Naive thymus-derived CD8-positive, alpha-beta T cell (primary cell): ENCODE measurements around the gene ITFG2. TPM values are rescaled to one million over a fixed set of nuclear protein-coding genes. Genes with fewer than 3 reads are reported as not detected.
A peak's percentile ranks its signal among the peaks of the same experiment; 100 is the strongest.

Experiments
- ATAC-seq, 2 donors: fragments of 150-1000 bp; cut with Tn5 transposase in 1 of 2; sonication (Bioruptor Pico), chemical (Tn5 transposase) in 1 of 2; 1 replicate in 1 of 2; 2 replicates in 1 of 2; pipeline ENCODE4 v1.10.0; 2021; ENCODE audit warnings: mild to moderate bottlenecking in 2 of 2, moderate library complexity in 2 of 2
- POLR2A ChIA-PET: fragments of 350-600 bp; sonication (Branson Sonifier 250); formaldehyde crosslinking; loops from one replicate; lab custom pipeline; 2021; ENCODE audit warnings: antibody characterized with exemption; lab: Charles Lee
- DNase-seq, 10 donors: peaks; one replicate each; pipeline versions ENCODE4 v3.0.0 to v3.0.0-alpha.2; 2020 to 2022
- H3K27ac Mint-ChIP-seq, 10 donors: one replicate each; pipeline ENCODE4 v1.8.0; 2020 to 2022; ENCODE audit warnings: mild to moderate bottlenecking in 10 of 10, mixed read lengths in 10 of 10, moderate library complexity in 4 of 10, inconsistent platforms in 1 of 10
- H3K27me3 Mint-ChIP-seq, 5 donors: one replicate each; pipeline ENCODE4 v1.8.0; 2021 to 2022; ENCODE audit warnings: mixed read lengths in 5 of 5
- H3K36me3 Mint-ChIP-seq, 3 donors: one replicate each; pipeline ENCODE4 v1.8.0; 2020 to 2022; ENCODE audit warnings: mixed read lengths in 3 of 3, mild to moderate bottlenecking in 2 of 3, inconsistent platforms in 1 of 3
- H3K4me1 Mint-ChIP-seq, 4 donors: one replicate each; pipeline ENCODE4 v1.8.0; 2021 to 2022; ENCODE audit warnings: mixed read lengths in 4 of 4
- H3K4me3 Mint-ChIP-seq, 10 donors: one replicate each; pipeline ENCODE4 v1.8.0; 2020 to 2022; ENCODE audit warnings: mild to moderate bottlenecking in 10 of 10, mixed read lengths in 10 of 10, moderate library complexity in 6 of 10, inconsistent platforms in 1 of 10
- H3K9me3 Mint-ChIP-seq, 9 donors: one replicate each; pipeline ENCODE4 v1.8.0; 2020 to 2022; ENCODE audit warnings: mixed read lengths in 9 of 9, mild to moderate bottlenecking in 3 of 9, inconsistent platforms in 1 of 9, moderate library complexity in 1 of 9
- polyA plus RNA-seq, 3 donors: library from polyadenylated mRNA; unstranded; fragments of 300-500 nt; fragmentation: Illumina TruSeq; gene quantifications; one replicate each; pipeline ENCODE4 v1.2.3, GENCODE V29; 2021
- total RNA-seq, 8 experiments: library from RNA in 2 of 8; stranded (reverse) in 2 of 8; gene quantifications; one replicate each; pipeline ENCODE4 v1.2.3 and lab custom pipeline; 2021 to 2026

Gene ITFG2
- total and polyA plus RNA-seq, 5 experiments from 2014 or later = 50.2 to 151 (median 59.2) TPM

GRCh38 chr12:2797721-2798418 is 14.6 kb upstream of the ITFG2 start:
- POLR2A ChIA-PET = interaction anchor here (5.5 to 6.2 kb wide), 2 partner anchors 14 to 105 kb away, joined by 51 to 94 read pairs; partner anchors contain the start of gene ITFG2
- DNase-seq = no peak
- H3K27me3 Mint-ChIP-seq = no peaks in the 10 kb centered on the region
- H3K36me3 Mint-ChIP-seq = peaks cover 5 to 60% (median 10%) of the 10 kb centered on the region in 3 donors
- H3K4me1 Mint-ChIP-seq = peaks cover 11 to 30% (median 20%) of the 10 kb centered on the region in 4 donors
- peak overlapping the region in 6 of 10 donors; percentile 90 to 96 (median 92) for H3K4me3 Mint-ChIP-seq
- H3K9me3 Mint-ChIP-seq = no peaks in the 10 kb centered on the region
- ATAC-seq = no peak
- peak overlapping the region in 6 of 10 donors; percentile 10 to 83 (median 52) for H3K27ac Mint-ChIP-seq

- no peak for ATAC-seq
- Mint-ChIP-seq H3K27me3 (no peaks in the 10 kb centered on the region), H3K4me3 (no peak overlapping the region), H3K27ac (peak overlapping the region in 3 of 10 donors; percentile 17 to 80 (median 29)), H3K36me3 (peaks cover 5 to 81% (median 10%) of the 10 kb centered on the region in 3 donors), H3K4me1 (peaks cover 11 to 26% (median 17%) of the 10 kb centered on the region in 4 donors), H3K9me3 (no peaks in the 10 kb centered on the region)
- no peak for DNase-seq
- POLR2A ChIA-PET = interaction anchor here (1.1 to 1.5 kb wide), 2 partner anchors 12 to 109 kb away, joined by 5 to 6 read pairs; partner anchors contain the start of gene ITFG2
These were observed 12.4 kb upstream of the ITFG2 start for GRCh38 chr12:2800046-2800570.

- ATAC-seq (no peak), DNase-seq (no peak)
- Mint-ChIP-seq H3K9me3 (no peaks in the 10 kb centered on the region), H3K36me3 (peaks cover 5 to 91% (median 10%) of the 10 kb centered on the region in 3 donors), H3K27ac (peak overlapping the region in 2 of 10 donors; percentile 36 to 71), H3K27me3 (no peaks in the 10 kb centered on the region), H3K4me3 (no peak overlapping the region), H3K4me1 (peaks cover 9 to 23% (median 14%) of the 10 kb centered on the region in 4 donors)
- POLR2A ChIA-PET = no interaction called here
These were observed 11.3 kb upstream of the ITFG2 start for GRCh38 chr12:2801044-2801783.

- Mint-ChIP-seq H3K4me3 (no peak overlapping the region), H3K36me3 (peaks cover under 1 to 80% (median 10%) of the 10 kb centered on the region in 3 donors), H3K4me1 (peaks cover 0 to 3% (median under 1%) of the 10 kb centered on the region in 4 donors), H3K9me3 (no peaks in the 10 kb centered on the region), H3K27me3 (no peaks in the 10 kb centered on the region), H3K27ac (peak overlapping the region in 4 of 10 donors; percentile 8 to 37 (median 20))
- POLR2A ChIA-PET = interaction anchor here (0.7 to 0.8 kb wide), 2 partner anchors 8 to 9 kb away, joined by 3 read pairs; no protein-coding TSS in a partner anchor
- ATAC-seq (no peak), DNase-seq (no peak)
These were observed 8.7 kb upstream of the ITFG2 start for GRCh38 chr12:2803635-2804392.

- no peak overlapping the region for H3K4me3 Mint-ChIP-seq
- H3K27me3 Mint-ChIP-seq = no peaks in the 10 kb centered on the region
- DNase-seq = no peak
- peaks cover 0 to 3% (median 0%) of the 10 kb centered on the region in 4 donors for H3K4me1 Mint-ChIP-seq
- POLR2A ChIA-PET = interaction anchor here (0.7 to 0.8 kb wide), 2 partner anchors 8 to 9 kb away, joined by 3 read pairs; no protein-coding TSS in a partner anchor
- H3K36me3 Mint-ChIP-seq = peaks cover 0 to 72% (median 10%) of the 10 kb centered on the region in 3 donors
- ATAC-seq = no peak
- H3K9me3 Mint-ChIP-seq = no peaks in the 10 kb centered on the region
- H3K27ac Mint-ChIP-seq = peak overlapping the region in 5 of 10 donors; percentile 8 to 67 (median 25)
These were observed 7.9 kb upstream of the ITFG2 start for GRCh38 chr12:2804393-2805142.

GRCh38 chr12:2805143-2805520 is 7.3 kb upstream of the ITFG2 start:
- Mint-ChIP-seq H3K27ac (peak overlapping the region in 8 of 10 donors; percentile 8 to 67 (median 42)), H3K9me3 (no peaks in the 10 kb centered on the region), H3K36me3 (peaks cover 0 to 67% (median 9%) of the 10 kb centered on the region in 3 donors), H3K4me1 (peaks cover 0 to 3% (median under 1%) of the 10 kb centered on the region in 4 donors), H3K4me3 (no peak overlapping the region), H3K27me3 (no peaks in the 10 kb centered on the region)
- ATAC-seq (no peak), DNase-seq (no peak)
- POLR2A ChIA-PET = interaction anchor here (0.7 kb wide), 1 partner anchor 9 kb away, joined by 3 read pairs; no protein-coding TSS in a partner anchor

- Mint-ChIP-seq H3K27ac (no peak overlapping the region), H3K9me3 (no peaks in the 10 kb centered on the region), H3K4me1 (peaks cover 0 to 6% (median 5%) of the 10 kb centered on the region in 4 donors), H3K27me3 (no peaks in the 10 kb centered on the region), H3K4me3 (no peak overlapping the region), H3K36me3 (peaks cover 0 to 52% (median 6%) of the 10 kb centered on the region in 3 donors)
- DNase-seq (no peak), ATAC-seq (no peak)
- POLR2A ChIA-PET = no interaction called here
These were observed 5.8 kb upstream of the ITFG2 start for GRCh38 chr12:2806700-2807099.

- Mint-ChIP-seq H3K27ac (peak overlapping the region in 8 of 10 donors; percentile 20 to 100 (median 100)), H3K9me3 (no peaks in the 10 kb centered on the region), H3K4me3 (peak overlapping the region; percentile 45 to 100 (median 100)), H3K27me3 (no peaks in the 10 kb centered on the region), H3K36me3 (peaks cover 0 to 27% (median 0%) of the 10 kb centered on the region in 3 donors), H3K4me1 (peaks cover 12 to 41% (median 32%) of the 10 kb centered on the region in 4 donors)
- POLR2A ChIA-PET = interaction anchor here (0.7 to 7.0 kb wide), 5 partner anchors 12 to 120 kb away, joined by 4 to 94 read pairs (median 5); partner anchors contain the start of gene FKBP4
- DNase-seq (no peak), ATAC-seq (no peak)
These were observed 667 bp upstream of the ITFG2 start for GRCh38 chr12:2811801-2812200.

- H3K4me1 Mint-ChIP-seq = peaks cover 13 to 49% (median 38%) of the 10 kb centered on the region in 4 donors
- H3K36me3 Mint-ChIP-seq = peaks cover 2 to 35% (median 5%) of the 10 kb centered on the region in 3 donors
- ATAC-seq = peak in 1 of 2 donors; percentile 17
- H3K27me3 Mint-ChIP-seq = no peaks in the 10 kb centered on the region
- H3K4me3 Mint-ChIP-seq = peak overlapping the region; percentile 94 to 100 (median 100)
- DNase-seq = peak in 9 of 10 donors; percentile 20 to 75 (median 37)
- POLR2A ChIA-PET = interaction anchor here (0.6 to 7.0 kb wide), 10 partner anchors 9 to 134 kb away, joined by 3 to 94 read pairs (median 4); partner anchors contain the start of genes FKBP4, FOXM1 and RHNO1
- no peaks in the 10 kb centered on the region for H3K9me3 Mint-ChIP-seq
- H3K27ac Mint-ChIP-seq = peak overlapping the region; percentile 96 to 100 (median 100)
These were observed 1.0 kb downstream of the ITFG2 start for GRCh38 chr12:2813214-2814185.

- Mint-ChIP-seq H3K36me3 (peaks cover 5 to 93% (median 16%) of the 10 kb centered on the region in 3 donors), H3K9me3 (no peaks in the 10 kb centered on the region), H3K4me1 (peaks cover 11 to 32% (median 17%) of the 10 kb centered on the region in 4 donors), H3K4me3 (no peak overlapping the region), H3K27me3 (no peaks in the 10 kb centered on the region), H3K27ac (peak overlapping the region in 7 of 10 donors; percentile 7 to 78 (median 38))
- ATAC-seq = no peak
- DNase-seq = no peak
- POLR2A ChIA-PET = no interaction called here
These were observed 7.3 kb downstream of the ITFG2 start for GRCh38 chr12:2819810-2820209.
